HG02973 (cell line): ENCODE results near the gene CSGALNACT2.
"Not testable (repeated sequence)": the region's sequence is repeated elsewhere in the genome, so short reads cannot be mapped to it uniquely, and the experiment has no call there.

Source experiments
- ATAC-seq: cut with Tn5 transposase; IDR thresholded peaks from one replicate; pipeline ENCODE4 v1.9.1; 2021; ENCODE audit warnings: moderate library complexity; ENCODE audit not compliant: unreplicated experiment

The CSGALNACT2 gene, protein sequence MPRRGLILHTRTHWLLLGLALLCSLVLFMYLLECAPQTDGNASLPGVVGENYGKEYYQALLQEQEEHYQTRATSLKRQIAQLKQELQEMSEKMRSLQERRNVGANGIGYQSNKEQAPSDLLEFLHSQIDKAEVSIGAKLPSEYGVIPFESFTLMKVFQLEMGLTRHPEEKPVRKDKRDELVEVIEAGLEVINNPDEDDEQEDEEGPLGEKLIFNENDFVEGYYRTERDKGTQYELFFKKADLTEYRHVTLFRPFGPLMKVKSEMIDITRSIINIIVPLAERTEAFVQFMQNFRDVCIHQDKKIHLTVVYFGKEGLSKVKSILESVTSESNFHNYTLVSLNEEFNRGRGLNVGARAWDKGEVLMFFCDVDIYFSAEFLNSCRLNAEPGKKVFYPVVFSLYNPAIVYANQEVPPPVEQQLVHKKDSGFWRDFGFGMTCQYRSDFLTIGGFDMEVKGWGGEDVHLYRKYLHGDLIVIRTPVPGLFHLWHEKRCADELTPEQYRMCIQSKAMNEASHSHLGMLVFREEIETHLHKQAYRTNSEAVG

DNA sequence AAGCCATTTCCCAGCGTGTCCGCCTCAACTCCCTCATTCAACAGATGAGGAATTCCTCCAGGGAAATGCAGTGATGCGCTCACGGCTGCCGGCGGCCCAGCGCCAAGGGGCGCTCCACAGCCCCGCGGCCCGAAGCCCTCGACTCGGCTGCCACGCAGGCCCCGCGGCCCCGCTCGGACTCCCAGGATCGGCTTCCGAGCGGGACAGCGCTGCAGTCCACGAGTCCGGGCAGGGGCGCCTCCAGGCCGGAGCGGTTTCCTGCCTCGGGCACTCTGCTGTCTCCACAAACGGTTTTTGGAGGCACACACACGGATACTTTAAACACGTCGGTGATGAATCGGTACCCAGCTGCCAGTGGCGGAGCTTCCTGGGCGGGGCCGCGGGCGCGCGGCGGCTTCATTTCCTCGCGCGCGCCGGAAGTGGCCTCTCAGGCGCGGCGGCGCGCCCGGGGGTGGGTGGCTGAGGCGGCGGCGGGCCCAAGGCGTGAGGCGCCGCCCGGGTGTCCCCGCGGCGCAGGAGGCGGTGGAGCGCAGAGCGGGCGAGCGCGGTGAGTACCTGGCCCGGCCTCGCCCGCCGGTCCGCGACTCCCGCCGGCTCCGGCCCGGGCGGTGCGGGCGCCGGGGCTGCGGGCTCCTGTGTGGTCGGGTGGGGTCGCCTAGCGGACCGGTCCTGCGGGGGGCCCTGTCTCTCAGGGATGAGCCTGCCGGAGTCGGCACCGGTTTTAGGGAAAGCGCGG is at the start of gene CSGALNACT2:
Gene CSGALNACT2, plus strand, starts transcription at position 425 of the 736 bp plus-strand sequence. CDS start 16,705 bp downstream, outside the sequence.
- ATAC-seq = peak; percentile 72

DNA sequence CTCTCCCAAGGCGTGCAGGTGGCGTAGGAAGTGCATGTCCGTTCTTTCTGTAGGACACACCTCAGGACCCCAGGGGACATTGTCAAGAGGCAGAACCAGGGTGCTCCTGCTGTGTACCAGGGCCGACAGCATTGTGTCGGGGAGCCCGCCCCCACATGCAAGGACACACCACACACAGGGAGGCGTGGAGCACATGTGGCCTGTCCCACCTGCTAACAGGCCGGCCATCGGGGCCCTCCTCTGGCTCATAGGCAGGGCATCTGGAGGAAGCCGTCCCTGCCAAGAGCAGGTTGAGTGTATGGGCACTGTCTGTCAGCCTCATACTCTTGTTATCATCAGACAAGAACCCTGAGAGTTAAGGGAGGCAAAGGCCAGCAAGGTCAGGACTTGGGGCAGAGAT is 48.7 kb upstream of the CSGALNACT2 start:
- no peak for ATAC-seq

- no peak for ATAC-seq
These were observed 48.1 kb upstream of the CSGALNACT2 start for GRCh38 chr10:43090188-43090587.

GRCh38 chr10:43090664-43091063 is 47.6 kb upstream of the CSGALNACT2 start:
- no peak for ATAC-seq

- ATAC-seq = no peak
These were observed 46.4 kb upstream of the CSGALNACT2 start for GRCh38 chr10:43091846-43092245.

DNA sequence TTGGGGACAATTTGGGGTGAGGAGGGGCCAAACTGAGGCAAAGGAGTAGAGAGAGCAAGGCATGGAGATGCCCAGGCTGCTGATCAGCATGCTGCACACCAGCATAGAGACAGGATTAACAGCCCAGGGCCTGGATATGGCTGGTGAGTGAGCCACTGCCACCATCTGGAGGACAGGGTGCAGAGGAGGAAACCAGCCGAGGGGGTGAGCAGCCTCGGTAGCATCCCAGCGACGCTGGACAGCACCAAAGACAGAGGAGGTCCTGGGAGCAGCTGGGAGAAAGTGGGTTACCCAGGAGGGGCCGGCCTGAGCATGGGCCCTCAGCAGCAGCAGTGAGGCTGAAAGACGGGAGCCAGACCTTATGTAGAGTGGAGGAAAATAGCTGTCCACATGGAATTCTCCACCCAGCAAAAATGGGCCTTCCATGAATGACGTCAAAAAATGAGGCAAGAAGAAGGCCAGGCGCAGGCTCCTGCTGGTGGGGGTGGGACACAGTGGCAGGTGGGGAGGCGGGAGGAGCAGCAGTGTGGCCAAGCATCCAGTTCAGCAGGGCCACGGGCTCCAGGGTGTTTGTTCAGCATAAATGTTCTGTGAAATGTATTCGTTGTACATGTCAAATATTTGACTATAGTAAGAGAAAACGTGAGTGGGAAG is 44.7 kb upstream of the CSGALNACT2 start:
- no peak for ATAC-seq

DNA sequence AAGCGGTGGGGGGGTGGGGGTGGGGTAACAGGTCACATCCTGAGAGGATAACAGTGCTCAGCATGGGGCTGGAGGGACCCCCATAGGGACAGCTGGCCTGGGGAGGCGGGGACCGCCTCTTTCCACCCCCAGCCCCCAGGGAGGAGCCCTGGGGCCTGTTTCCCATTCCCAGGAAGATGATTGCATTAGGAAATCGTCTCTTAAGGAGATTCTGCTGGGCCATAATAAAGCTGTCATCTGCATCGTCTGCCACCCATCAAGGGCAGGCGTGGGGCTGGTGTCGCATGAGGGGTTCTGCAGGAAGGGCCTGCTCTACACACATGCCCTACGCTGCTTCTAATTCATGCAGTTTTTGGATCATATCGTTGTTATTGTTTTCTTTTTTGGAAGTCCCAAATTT is 44.2 kb upstream of the CSGALNACT2 start:
- ATAC-seq = no peak

DNA sequence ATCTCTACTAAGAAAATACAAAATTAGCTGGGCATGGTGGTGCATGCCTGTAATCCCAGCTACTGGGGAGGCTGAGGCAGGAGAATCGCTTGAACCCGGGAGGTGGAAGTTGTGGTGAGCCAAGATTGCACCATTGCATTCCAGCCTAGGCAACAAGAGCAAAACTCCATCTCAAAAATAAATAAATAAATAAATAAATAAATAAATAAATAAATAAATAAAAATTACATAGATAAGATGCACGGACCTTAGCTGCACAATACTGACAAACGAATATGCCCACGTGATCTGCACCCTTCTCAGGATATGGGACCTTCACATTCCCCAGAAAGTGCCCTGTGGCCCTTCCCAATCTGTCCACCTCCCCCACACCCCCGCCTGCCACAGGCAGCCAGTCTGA is 38.9 kb upstream of the CSGALNACT2 start:
- not testable (repeated sequence) for ATAC-seq

GRCh38 chr10:43099928-43100327 is 38.3 kb upstream of the CSGALNACT2 start:
- ATAC-seq = no peak

- no peak for ATAC-seq
These were observed 37.9 kb upstream of the CSGALNACT2 start for GRCh38 chr10:43100366-43100765.

GRCh38 chr10:43102063-43102828 is 36.0 kb upstream of the CSGALNACT2 start:
- ATAC-seq = no peak

DNA sequence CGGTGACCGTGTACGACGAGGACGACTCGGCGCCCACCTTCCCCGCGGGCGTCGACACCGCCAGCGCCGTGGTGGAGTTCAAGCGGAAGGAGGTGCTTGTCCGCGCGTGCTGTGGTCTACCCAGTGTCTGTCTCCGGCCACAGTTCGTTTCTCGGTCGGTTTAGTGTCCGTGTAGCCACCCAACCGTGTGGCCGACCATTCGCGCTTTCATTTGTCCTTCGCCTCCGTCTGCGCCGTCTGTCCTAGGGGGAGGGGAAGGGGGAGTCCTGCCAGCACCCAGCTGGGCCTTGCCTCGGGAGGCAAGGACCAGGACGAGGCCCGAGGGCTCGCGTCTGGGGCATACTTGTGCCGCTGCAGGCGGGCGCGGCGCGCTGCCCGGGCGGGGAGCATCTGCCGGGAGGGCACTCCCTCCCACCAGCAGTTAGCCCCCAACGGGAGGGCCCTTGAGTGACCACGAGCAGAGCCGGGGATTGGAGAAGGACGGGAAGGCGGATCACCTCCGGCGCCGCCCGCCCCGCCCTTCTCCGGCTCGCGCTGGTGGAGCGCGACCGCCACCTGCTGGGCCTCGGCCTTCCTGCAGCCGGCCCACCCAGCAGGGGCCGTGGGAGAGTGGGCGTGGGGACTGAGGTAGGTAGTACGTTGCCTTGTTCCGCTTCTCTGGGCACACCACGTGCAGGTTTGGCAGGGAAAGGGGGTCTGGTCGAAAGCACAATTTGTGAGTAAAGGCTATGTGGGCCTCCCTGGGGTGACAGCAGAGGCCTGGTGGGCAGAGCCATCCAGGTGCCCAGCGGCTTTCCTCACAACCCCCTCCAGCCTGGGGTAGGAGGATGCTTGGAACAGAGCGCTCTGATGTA is 32.9 kb upstream of the CSGALNACT2 start:
- peak; percentile 79 for ATAC-seq

DNA sequence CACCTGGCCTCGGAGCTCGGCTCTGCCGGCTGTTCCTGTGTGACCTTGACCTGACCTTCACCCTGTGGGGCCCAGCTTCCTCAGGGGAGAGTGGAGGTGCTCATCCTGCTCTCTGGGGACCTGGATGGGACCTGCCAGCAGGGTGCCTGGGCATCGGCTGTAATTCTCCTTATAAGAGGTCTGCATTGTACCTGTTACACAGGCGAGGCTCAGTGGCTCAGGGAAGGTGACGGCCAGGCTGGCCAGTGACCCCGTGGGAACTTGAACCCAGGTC is 32.4 kb upstream of the CSGALNACT2 start:
- ATAC-seq = no peak

DNA sequence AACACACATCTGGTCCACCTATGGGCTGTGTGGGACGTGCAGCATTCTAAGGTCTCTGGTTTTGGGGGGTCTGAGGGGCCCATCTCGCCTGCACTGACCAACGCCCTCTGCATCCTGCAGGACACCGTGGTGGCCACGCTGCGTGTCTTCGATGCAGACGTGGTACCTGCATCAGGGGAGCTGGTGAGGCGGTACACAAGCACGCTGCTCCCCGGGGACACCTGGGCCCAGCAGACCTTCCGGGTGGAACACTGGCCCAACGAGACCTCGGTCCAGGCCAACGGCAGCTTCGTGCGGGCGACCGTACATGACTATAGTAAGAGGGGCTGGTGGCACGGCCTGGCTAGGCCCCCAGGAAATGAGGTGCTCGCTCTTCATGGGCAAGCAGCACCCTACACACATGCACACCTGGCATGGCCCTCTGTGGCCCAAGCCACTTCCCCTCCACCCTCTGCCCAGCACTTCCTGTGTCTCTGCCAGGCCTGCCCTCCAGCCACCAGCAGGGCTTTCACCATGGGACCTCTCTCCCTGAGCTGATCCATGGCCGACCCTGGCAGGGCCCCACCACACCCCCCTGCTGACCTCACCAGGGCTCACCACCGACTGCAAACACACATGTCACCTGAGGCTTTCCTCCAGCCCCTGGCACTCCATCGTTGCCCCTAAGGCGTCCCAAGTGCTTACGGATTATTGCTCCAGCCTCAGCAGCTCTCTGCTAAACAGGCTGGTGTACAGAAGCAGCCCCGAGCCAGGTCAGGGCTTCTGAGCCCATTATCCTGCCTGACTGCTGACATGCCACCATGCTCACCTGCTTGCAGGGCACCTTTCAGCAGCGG is 31.8 kb upstream of the CSGALNACT2 start:
- no peak for ATAC-seq

GRCh38 chr10:43108951-43109350 is 29.3 kb upstream of the CSGALNACT2 start:
- ATAC-seq = no peak

DNA sequence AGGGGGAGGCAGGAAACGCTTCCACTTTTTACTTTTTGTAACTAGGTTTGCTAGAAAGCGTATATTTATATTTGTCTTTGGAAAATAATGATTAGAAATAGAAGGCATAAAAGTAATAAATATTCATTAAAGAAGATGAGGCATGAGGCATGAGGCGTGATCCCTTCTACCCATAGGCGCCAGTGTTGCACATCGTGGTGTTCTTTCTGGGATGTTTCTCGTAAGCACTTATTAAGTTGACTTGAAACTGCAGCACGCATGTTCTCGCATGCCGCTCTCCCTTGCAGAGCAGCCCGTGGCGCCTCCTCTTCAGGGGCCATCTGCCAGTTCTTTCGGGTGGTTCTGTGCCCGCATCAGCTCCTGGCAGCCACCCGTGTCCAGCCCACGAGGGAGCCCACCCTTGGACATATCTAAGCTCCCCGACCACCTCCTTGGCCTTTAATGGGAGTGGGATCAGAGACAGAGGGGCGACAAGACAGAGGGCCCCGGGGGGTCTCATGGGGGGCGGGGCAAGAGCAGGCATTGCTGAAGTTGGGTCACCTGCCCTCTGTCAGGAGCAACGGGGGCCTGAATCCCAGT is 28.5 kb upstream of the CSGALNACT2 start:
- no peak for ATAC-seq

DNA sequence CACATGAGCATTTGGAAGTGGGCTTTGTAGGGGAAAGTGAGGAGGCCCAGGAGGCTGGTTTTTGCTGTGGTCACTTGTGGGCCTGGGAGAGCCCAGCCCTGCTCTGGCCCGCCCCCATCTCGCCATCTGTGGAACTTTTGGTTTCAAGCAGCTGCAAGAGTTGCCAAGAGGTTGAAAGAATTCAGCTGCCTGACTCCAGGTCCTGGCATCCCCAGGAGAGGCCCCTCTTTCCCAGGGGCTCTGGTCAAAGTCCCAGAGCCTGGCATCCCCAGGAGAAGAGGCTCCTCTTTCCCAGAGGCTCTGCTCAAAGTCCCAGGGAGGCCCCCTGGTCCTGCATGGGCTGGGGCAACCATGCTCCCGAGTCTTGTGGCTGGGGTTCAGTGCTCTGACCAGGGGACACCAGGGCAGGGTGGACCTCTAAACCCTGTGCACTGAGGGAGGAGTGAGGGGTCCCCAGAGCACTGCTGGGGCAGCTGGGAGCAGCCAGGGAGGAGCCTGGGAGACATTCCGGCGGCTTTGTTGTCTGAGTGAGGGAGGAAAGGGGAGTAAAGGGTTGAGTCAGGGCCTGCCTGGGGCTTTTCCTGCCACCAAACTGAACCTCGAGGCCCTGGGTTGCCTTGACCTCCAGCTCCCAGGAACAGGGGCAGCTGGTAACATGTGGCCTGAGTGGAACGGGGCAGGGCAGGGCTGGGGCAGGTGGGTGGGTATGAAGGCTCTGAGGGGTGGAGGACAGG is 27.7 kb upstream of the CSGALNACT2 start:
- ATAC-seq = peak; percentile 50

GRCh38 chr10:43111101-43111500 is 27.1 kb upstream of the CSGALNACT2 start:
- no peak for ATAC-seq
